Astrocyte of the cerebellum (primary cell): ENCODE results near the gene LDLRAD2.

Experiments used
- DNase-seq: peaks from one replicate; pipeline ENCODE4 v3.0.0-alpha.2; 2011; ENCODE audit warnings: low read depth
- H3K4me3 ChIP-seq: 2 replicates; pipeline ENCODE4 v1.5.1; 2011; ENCODE audit warnings: mild to moderate bottlenecking, low read depth, low read length, moderate library complexity
- CTCF ChIP-seq: IDR thresholded peaks from 2 replicates; pipeline ENCODE4 v1.5.1; 2012; ENCODE audit warnings: low read length, low read depth, moderate library complexity, mild to moderate bottlenecking; ENCODE audit errors: missing control alignments
- in situ Hi-C: cut with HindIII; loops from 2 replicates; pipeline ENCODE4 v1.10.0; 2017; ENCODE audit warnings: low sequenced_read_pairs

Gene LDLRAD2

GRCh38 chr1:21848524-21849174 is 36.6 kb downstream of the LDLRAD2 start:
- DNase-seq = no peak
- in situ Hi-C loops = no loop called here
- H3K4me3 ChIP-seq = no peak overlapping the region
- no peak for TF ChIP-seq CTCF

GRCh38 chr1:21849909-21850576 is 38.0 kb downstream of the LDLRAD2 start:
- in situ Hi-C loops = loop anchor here (5.0 kb wide), 1 partner anchor 68 kb away; the partner anchor contains the start of gene USP48
- H3K4me3 ChIP-seq = no peak overlapping the region
- DNase-seq = no peak
- TF ChIP-seq CTCF = no peak

GRCh38 chr1:21851430-21852250 is 39.6 kb downstream of the LDLRAD2 start:
- DNase-seq = no peak
- no peak overlapping the region for H3K4me3 ChIP-seq
- TF ChIP-seq CTCF = no peak
- in situ Hi-C loops = loop anchor here (5.0 kb wide), 1 partner anchor 69 kb away; the partner anchor contains the start of gene USP48

- in situ Hi-C loops = loop anchor here (5.0 kb wide), 1 partner anchor 70 kb away; the partner anchor contains the start of gene USP48
- no peak overlapping the region for H3K4me3 ChIP-seq
- DNase-seq = no peak
- no peak for TF ChIP-seq CTCF
These were observed 40.4 kb downstream of the LDLRAD2 start for GRCh38 chr1:21852282-21853130.

GRCh38 chr1:21853131-21853427 is 41.0 kb downstream of the LDLRAD2 start:
- H3K4me3 ChIP-seq = no peak overlapping the region
- TF ChIP-seq CTCF = no peak
- DNase-seq = no peak
- in situ Hi-C loops = loop anchor here (5.0 kb wide), 1 partner anchor 71 kb away; the partner anchor contains the start of gene USP48
